HK-2 (cell line): ENCODE measurements around the gene CASD1.

Experiments used
- DNase-seq: peaks from one replicate; pipeline ENCODE4 v3.0.0-alpha.2; 2018; ENCODE audit not compliant: unreplicated experiment

Gene CASD1

GRCh38 chr7:94512735-94513564 lies 3.3 kb downstream of the CASD1 start:
- DNase-seq, result no peak

- no peak for DNase-seq
Measured at GRCh38 chr7:94513565-94513860, 3.9 kb downstream of the CASD1 start.

GRCh38 chr7:94514140-94514889 lies 4.7 kb downstream of the CASD1 start:
- no peak for DNase-seq

- no peak for DNase-seq
Measured at GRCh38 chr7:94514917-94515316, 5.3 kb downstream of the CASD1 start.

- DNase-seq, result no peak
Measured at GRCh38 chr7:94525923-94526322, 16.3 kb downstream of the CASD1 start.

GRCh38 chr7:94529516-94529915 lies 19.9 kb downstream of the CASD1 start:
- DNase-seq, result no peak

- no peak for DNase-seq
Measured at GRCh38 chr7:94530109-94530508, 20.5 kb downstream of the CASD1 start.

GRCh38 chr7:94532676-94533075 lies 23.1 kb downstream of the CASD1 start:
- DNase-seq, result no peak

GRCh38 chr7:94540428-94540827 lies 30.8 kb downstream of the CASD1 start:
- DNase-seq, result no peak

- DNase-seq, result no peak
Measured at GRCh38 chr7:94547126-94547525, 37.5 kb downstream of the CASD1 start.

GRCh38 chr7:94556028-94556427 lies 46.4 kb downstream of the CASD1 start:
- DNase-seq, result no peak

- no peak for DNase-seq
Measured at GRCh38 chr7:94557215-94557614, 47.6 kb downstream of the CASD1 start.

- DNase-seq, result no peak
Measured at GRCh38 chr7:94559972-94560371, 50.4 kb downstream of the CASD1 start.

- DNase-seq, result no peak
Measured at GRCh38 chr7:94561841-94562514, 52.4 kb downstream of the CASD1 start.

GRCh38 chr7:94562525-94562924 lies 52.9 kb downstream of the CASD1 start:
- no peak for DNase-seq

- no peak for DNase-seq
Measured at GRCh38 chr7:94565247-94565894, 55.8 kb downstream of the CASD1 start.

GRCh38 chr7:94567396-94567795 lies 57.8 kb downstream of the CASD1 start:
- DNase-seq, result no peak

GRCh38 chr7:94571816-94572215 lies 62.2 kb downstream of the CASD1 start:
- no peak for DNase-seq

- no peak for DNase-seq
Measured at GRCh38 chr7:94575646-94576045, 66.0 kb downstream of the CASD1 start.

- no peak for DNase-seq
Measured at GRCh38 chr7:94576316-94576715, 66.7 kb downstream of the CASD1 start.

- no peak for DNase-seq
Measured at GRCh38 chr7:94577357-94577756, 67.7 kb downstream of the CASD1 start.

- DNase-seq, result no peak
Measured at GRCh38 chr7:94578614-94579013, 69.0 kb downstream of the CASD1 start.
